Liver (tissue), 3 donors: ENCODE data around the gene PCDHB14.

Experiments used
- CTCF ChIP-seq: fragments of 150-350 bp; IDR thresholded peaks from 2 replicates; pipeline ENCODE4 v1.5.1; 2017; ENCODE audit warnings: improper control_type of control experiment, low read depth, low read length; ENCODE audit not compliant: missing input control
- SP1 ChIP-seq: IDR thresholded peaks from 2 replicates; pipeline ENCODE4 v1.6.1; 2018; ENCODE audit warnings: antibody characterized with exemption, mild to moderate bottlenecking
- TAF1 ChIP-seq: conservative IDR thresholded peaks from 2 replicates; pipeline ENCODE4 v1.6.1; 2016; ENCODE audit warnings: antibody characterized with exemption, mild to moderate bottlenecking
- donor health status: healthy.
- donor health status: healthy.

- TF ChIP-seq CTCF: no peak
- TF ChIP-seq SP1: no peak
- TF ChIP-seq TAF1: no peak
Observed at GRCh38 chr5:141261238-141261546, 38.0 kb downstream of the PCDHB14 start.
